ENCODE results near the gene KANSL2. TPM values are rescaled to one million over a fixed set of nuclear protein-coding genes. Genes with fewer than 3 reads are reported as not detected.
"Not testable (repeated sequence)": the region's sequence is repeated elsewhere in the genome, so short reads cannot be mapped to it uniquely, and the experiment has no call there.

The KANSL2 gene
- total RNA-seq, 1 experiment from 2014 or later, result 21.8 TPM

GRCh38 chr12:48630346-48630745 is 51.7 kb downstream of the KANSL2 start:
- no peak overlapping the region for H2AFZ ChIP-seq

DNA sequence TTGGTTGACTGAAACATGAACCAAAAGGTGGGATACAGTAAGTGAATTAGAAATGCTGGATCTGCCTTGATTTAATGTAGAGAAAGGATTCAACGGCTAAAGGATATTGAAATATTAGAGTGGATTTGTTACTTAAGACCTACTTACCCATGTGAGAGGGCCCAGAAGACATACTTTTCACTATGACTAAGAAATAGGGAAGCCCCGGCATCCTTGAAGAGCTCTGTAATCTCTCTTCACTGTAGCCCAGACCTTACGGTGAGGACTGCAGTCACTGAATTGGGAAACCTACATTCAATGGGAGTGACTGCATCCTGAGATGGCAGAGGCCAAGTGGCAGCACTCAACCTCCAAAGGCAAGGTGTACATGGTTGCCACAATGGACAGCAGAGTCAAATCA is 52.5 kb downstream of the KANSL2 start:
- H3K4me2 ChIP-seq, result no peak overlapping the region
- H3K9me2 ChIP-seq (ENCODE audit: insufficient read depth), result no peaks in the 10 kb centered on the region
- DNase-seq, result no peak
- H3K36me3 ChIP-seq (ENCODE audit: low read depth), result no peaks in the 10 kb centered on the region
- BruUV-seq (replicated peaks), result no TSS peak
- H4K20me1 ChIP-seq (ENCODE audit: insufficient read depth), result no peaks in the 10 kb centered on the region
- H3F3A ChIP-seq (ENCODE audit: insufficient read depth, low read depth), result no peaks in the 10 kb centered on the region
- H3K79me2 ChIP-seq (ENCODE audit: low read depth), result no peaks in the 10 kb centered on the region
- H3K27me3 ChIP-seq (ENCODE audit: insufficient read depth, low read depth), result peaks cover 15% of the 10 kb centered on the region; the same call in 1 of the 2 replicates
- no peak overlapping the region for H2AFZ ChIP-seq
- H3K4me1 ChIP-seq (replicated peaks; ENCODE audit: insufficient read depth), result no peaks in the 10 kb centered on the region
- H3K4me3 ChIP-seq, result no peak overlapping the region
- ChIA-PET POLR2A (ENCODE audit: unreplicated experiment) (no interaction called here), CTCF (no interaction called here)
- H3K9me3 ChIP-seq (ENCODE audit: insufficient read depth, low read depth), result no peaks in the 10 kb centered on the region
- TF ChIP-seq EZH2 (IDR thresholded peaks at IDR 0.05; ENCODE audit: low read depth) (no peak), CTCF (conservative IDR thresholded peaks at IDR 0.05) (no peak)
- intact Hi-C loops (cut with micrococcal nuclease; ENCODE audit: unreplicated experiment), result no loop called here
- no peak overlapping the region for H3K27ac ChIP-seq

More at GRCh38 chr12:48630346-48630745, 51.7 kb downstream of the KANSL2 start:
- H3K9me3 ChIP-seq (ENCODE audit: insufficient read depth, low read depth), result no peaks in the 10 kb centered on the region
- H3K4me1 ChIP-seq (replicated peaks; ENCODE audit: insufficient read depth), result no peaks in the 10 kb centered on the region
- no peak overlapping the region for H3K27ac ChIP-seq
- peaks cover 15% of the 10 kb centered on the region; the same call in 1 of the 2 replicates for H3K27me3 ChIP-seq (ENCODE audit: insufficient read depth, low read depth)
- H4K20me1 ChIP-seq (ENCODE audit: insufficient read depth), result no peaks in the 10 kb centered on the region
- intact Hi-C loops (cut with micrococcal nuclease; ENCODE audit: unreplicated experiment), result no loop called here
- no peaks in the 10 kb centered on the region for H3K79me2 ChIP-seq (ENCODE audit: low read depth)
- H3K4me2 ChIP-seq, result no peak overlapping the region
- CTCF ChIA-PET, result no interaction called here
- TF ChIP-seq CTCF (conservative IDR thresholded peaks at IDR 0.05), result no peak
- TF ChIP-seq EZH2 (IDR thresholded peaks at IDR 0.05; ENCODE audit: low read depth), result no peak
- no peak overlapping the region for H3K4me3 ChIP-seq
- POLR2A ChIA-PET (ENCODE audit: unreplicated experiment), result no interaction called here
- no peaks in the 10 kb centered on the region for H3K36me3 ChIP-seq (ENCODE audit: low read depth)
- no TSS peak for BruUV-seq (replicated peaks)
- no peaks in the 10 kb centered on the region for H3K9me2 ChIP-seq (ENCODE audit: insufficient read depth)
- DNase-seq, result no peak
- no peaks in the 10 kb centered on the region for H3F3A ChIP-seq (ENCODE audit: insufficient read depth, low read depth)

DNA sequence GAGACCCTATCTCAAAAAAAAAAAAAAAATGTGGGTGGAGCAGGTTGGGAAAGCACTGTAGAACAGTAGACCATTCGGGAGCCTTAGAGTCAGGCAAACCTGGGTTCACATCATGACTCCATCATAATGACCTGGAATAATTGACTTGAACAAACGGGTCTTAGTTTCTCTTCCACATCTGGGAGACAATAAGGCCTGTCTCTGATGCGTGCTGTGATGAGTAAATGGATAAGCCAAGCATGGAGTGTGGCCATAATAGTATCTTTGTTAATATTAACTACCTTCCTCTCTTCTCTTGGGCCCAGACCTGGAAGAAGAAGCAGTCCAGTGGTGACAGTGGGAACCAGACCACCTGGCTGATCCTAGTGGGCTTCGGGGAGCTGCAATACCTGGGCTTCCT is 54.5 kb downstream of the KANSL2 start:
- no peak for DNase-seq
- no peaks in the 10 kb centered on the region for H3K36me3 ChIP-seq (ENCODE audit: low read depth)
- H3K27me3 ChIP-seq (ENCODE audit: insufficient read depth, low read depth), result peaks cover 21% of the 10 kb centered on the region; the same call in 1 of the 2 replicates
- no peaks in the 10 kb centered on the region for H3K9me3 ChIP-seq (ENCODE audit: insufficient read depth, low read depth)
- H4K20me1 ChIP-seq (ENCODE audit: insufficient read depth), result no peaks in the 10 kb centered on the region
- ChIA-PET POLR2A (ENCODE audit: unreplicated experiment) (no interaction called here), CTCF (no interaction called here)
- H3K4me3 ChIP-seq, result no peak overlapping the region
- H3K4me2 ChIP-seq, result no peak overlapping the region
- H3K9me2 ChIP-seq (ENCODE audit: insufficient read depth), result no peaks in the 10 kb centered on the region
- no peak overlapping the region for H2AFZ ChIP-seq
- TF ChIP-seq CTCF (conservative IDR thresholded peaks at IDR 0.05), result no peak
- no peak for TF ChIP-seq EZH2 (IDR thresholded peaks at IDR 0.05; ENCODE audit: low read depth)
- no peaks in the 10 kb centered on the region for H3F3A ChIP-seq (ENCODE audit: insufficient read depth, low read depth)
- H3K79me2 ChIP-seq (ENCODE audit: low read depth), result no peaks in the 10 kb centered on the region
- no peaks in the 10 kb centered on the region for H3K4me1 ChIP-seq (replicated peaks; ENCODE audit: insufficient read depth)
- BruUV-seq (replicated peaks), result no TSS peak
- intact Hi-C loops (cut with micrococcal nuclease; ENCODE audit: unreplicated experiment), result no loop called here
- no peak overlapping the region for H3K27ac ChIP-seq

- BruUV-seq (replicated peaks); H3K9me2 ChIP-seq (ENCODE audit: insufficient read depth); DNase-seq; intact Hi-C loops (cut with micrococcal nuclease; ENCODE audit: unreplicated experiment); H2AFZ ChIP-seq; H3K4me3 ChIP-seq; H3F3A ChIP-seq (ENCODE audit: insufficient read depth, low read depth); H3K4me1 ChIP-seq (replicated peaks; ENCODE audit: insufficient read depth); H3K4me2 ChIP-seq; H3K27ac ChIP-seq; H3K79me2 ChIP-seq (ENCODE audit: low read depth); H3K9me3 ChIP-seq (ENCODE audit: insufficient read depth, low read depth); CTCF ChIA-PET; H3K36me3 ChIP-seq (ENCODE audit: low read depth); H4K20me1 ChIP-seq (ENCODE audit: insufficient read depth): not testable (repeated sequence)
- H3K27me3 ChIP-seq (ENCODE audit: insufficient read depth, low read depth), result peaks cover 26% of the 10 kb centered on the region
- POLR2A ChIA-PET (ENCODE audit: unreplicated experiment), result interaction anchor here (0.6 kb wide), 1 partner anchor 82 kb away, joined by 4 read pairs; no protein-coding TSS in a partner anchor
Observed at GRCh38 chr12:48622997-48623396, 59.0 kb downstream of the KANSL2 start.
